ENCODE results near the gene MATCAP1.
A peak's percentile ranks its signal among the peaks of the same experiment; 100 is the strongest.

MATCAP1 gene

GRCh38 chr16:67158637-67159600 is 24.8 kb downstream of the MATCAP1 start:
- DNase-seq (ENCODE audit: extremely low read depth in 1 of 2, low read depth in 1 of 2), result peak; percentile 32 to 64

- DNase-seq (ENCODE audit: extremely low read depth in 1 of 2, low read depth in 1 of 2), result no peak
Measured at GRCh38 chr16:67157892-67158635, 25.7 kb downstream of the MATCAP1 start.

GRCh38 chr16:67157106-67157748 is 26.5 kb downstream of the MATCAP1 start:
- DNase-seq (ENCODE audit: extremely low read depth in 1 of 2, low read depth in 1 of 2), result no peak

- DNase-seq (ENCODE audit: extremely low read depth in 1 of 2, low read depth in 1 of 2), result no peak
Measured at GRCh38 chr16:67156143-67156844, 27.5 kb downstream of the MATCAP1 start.

- DNase-seq (ENCODE audit: extremely low read depth in 1 of 2, low read depth in 1 of 2), result peak; percentile 36 to 73
Measured at GRCh38 chr16:67155295-67156142, 28.2 kb downstream of the MATCAP1 start.

- no peak for DNase-seq (ENCODE audit: extremely low read depth in 1 of 2, low read depth in 1 of 2)
Measured at GRCh38 chr16:67154578-67155294, 29.0 kb downstream of the MATCAP1 start.

GRCh38 chr16:67151431-67152097 is 32.2 kb downstream of the MATCAP1 start:
- no peak for DNase-seq (ENCODE audit: extremely low read depth in 1 of 2, low read depth in 1 of 2)

- no peak for DNase-seq (ENCODE audit: extremely low read depth in 1 of 2, low read depth in 1 of 2)
Measured at GRCh38 chr16:67150833-67151396, 32.8 kb downstream of the MATCAP1 start, which contains the start of gene B3GNT9. TSS of gene B3GNT9 (minus strand) at chr16:67150998. CDS start at chr16:67150485, 513 bp downstream.

- DNase-seq (ENCODE audit: extremely low read depth in 1 of 2, low read depth in 1 of 2), result no peak
Measured at GRCh38 chr16:67150047-67150832, 33.5 kb downstream of the MATCAP1 start.

GRCh38 chr16:67149276-67150046 is 34.3 kb downstream of the MATCAP1 start:
- DNase-seq (ENCODE audit: extremely low read depth in 1 of 2, low read depth in 1 of 2), result no peak

GRCh38 chr16:67148656-67149275 is 35.0 kb downstream of the MATCAP1 start:
- no peak for DNase-seq (ENCODE audit: extremely low read depth in 1 of 2, low read depth in 1 of 2)

GRCh38 chr16:67148221-67148620 is 35.5 kb downstream of the MATCAP1 start:
- DNase-seq (ENCODE audit: extremely low read depth in 1 of 2, low read depth in 1 of 2), result no peak

- DNase-seq (ENCODE audit: extremely low read depth in 1 of 2, low read depth in 1 of 2), result no peak
Measured at GRCh38 chr16:67147437-67148140, 36.2 kb downstream of the MATCAP1 start.

GRCh38 chr16:67146523-67147357 is 37.0 kb downstream of the MATCAP1 start:
- DNase-seq (ENCODE audit: extremely low read depth in 1 of 2, low read depth in 1 of 2), result no peak

- no peak for DNase-seq (ENCODE audit: extremely low read depth in 1 of 2, low read depth in 1 of 2)
Measured at GRCh38 chr16:67145746-67146145, 38.0 kb downstream of the MATCAP1 start.
